IMR-90 (cell line): ENCODE results near the gene HNRNPLL.

Experiments
- BHLHE40 ChIP-seq: fragments of 150-350 bp; IDR thresholded peaks from 2 replicates; pipeline ENCODE4 v1.6.1; 2016; ENCODE audit warnings: mild to moderate bottlenecking, low read depth, low read length
- CEBPB ChIP-seq: IDR thresholded peaks from 2 replicates; pipeline ENCODE4 v1.6.1; 2012; ENCODE audit warnings: low read depth, low read length, improper control_type of control experiment
- CHD1 ChIP-seq: IDR thresholded peaks from 2 replicates; pipeline ENCODE4 v1.6.1; 2012; ENCODE audit warnings: low read depth, low read length, improper control_type of control experiment
- CTCF ChIP-seq: conservative IDR thresholded peaks from 2 replicates; pipeline ENCODE4 v1.5.1; 2012; ENCODE audit warnings: mild to moderate bottlenecking, low read depth, low read length, improper control_type of control experiment
- ELK1 ChIP-seq: fragments of 150-350 bp; IDR thresholded peaks from 2 replicates; pipeline ENCODE4 v1.6.1; 2016; ENCODE audit warnings: low read depth, mild to moderate bottlenecking, low read length, moderate library complexity, borderline replicate concordance
- MAFK ChIP-seq: IDR thresholded peaks from 2 replicates; pipeline ENCODE4 v1.6.1; 2012; ENCODE audit warnings: low read depth, low read length, improper control_type of control experiment
- MXI1 ChIP-seq: IDR thresholded peaks from 2 replicates; pipeline ENCODE4 v1.6.1; 2012; ENCODE audit warnings: low read depth, mild to moderate bottlenecking, low read length, moderate library complexity, borderline replicate concordance
- POLR2A ChIP-seq: IDR thresholded peaks from 2 replicates; pipeline ENCODE4 v1.6.1; 2012; ENCODE audit warnings: mild to moderate bottlenecking, low read depth, low read length
- RAD21 ChIP-seq: IDR thresholded peaks from 2 replicates; pipeline ENCODE4 v1.6.1; 2012; ENCODE audit warnings: low read length, improper control_type of control experiment
- SMC3 ChIP-seq: fragments of 150-350 bp; IDR thresholded peaks from 2 replicates; pipeline ENCODE4 v1.6.1; 2016; ENCODE audit warnings: low read depth, mild to moderate bottlenecking, antibody characterized with exemption, low read length, moderate library complexity
- USF2 ChIP-seq: fragments of 150-350 bp; IDR thresholded peaks from 2 replicates; pipeline ENCODE4 v1.6.1; 2017; ENCODE audit warnings: mild to moderate bottlenecking, antibody characterized with exemption, low read length, low read depth

GRCh38 chr2:38526195-38526594, 76.5 kb downstream of the HNRNPLL start:
- TF ChIP-seq CTCF (no peak), CHD1 (no peak), POLR2A (no peak), MAFK (no peak), USF2 (no peak), CEBPB (0 out of 2 replicates have a peak, but pooled peaks have one; percentile 32), ELK1 (no peak), BHLHE40 (no peak), SMC3 (no peak), MXI1 (no peak), RAD21 (no peak)
